Heart right ventricle (tissue), 16 donors: ENCODE data around the gene NCKAP5. TPM values are rescaled to one million over a fixed set of nuclear protein-coding genes. Genes with fewer than 3 reads are reported as not detected.

Source experiments
- ATAC-seq, 8 donors: fragments of 200-7000 bp; cut with Tn5 transposase; one replicate each; pipeline ENCODE4 v1.9.1; 2020; ENCODE audit warnings: mild to moderate bottlenecking in 8 of 8, moderate library complexity in 8 of 8, moderate number of reproducible peaks in 1 of 8
- DNase-seq, 2 donors: peaks; one replicate each; pipeline ENCODE4 v3.0.0-alpha.2; 2020
- H3K27ac ChIP-seq, 10 donors: fragments of 200-600 bp; sonication (generic) in 2 of 10; one replicate each; pipeline versions ENCODE4 v1.5.0 to v1.8.0; 2020 to 2022; ENCODE audit warnings: mild to moderate bottlenecking in 3 of 10
- H3K27me3 ChIP-seq, 7 donors: fragments of 200-600 bp; one replicate each; pipeline ENCODE4 v1.8.0; 2021 to 2022; ENCODE audit warnings: mild to moderate bottlenecking in 2 of 7
- H3K36me3 ChIP-seq, 9 donors: fragments of 200-600 bp; sonication (generic) in 1 of 9; one replicate each; pipeline versions ENCODE4 v1.5.0 to v1.8.0; 2020 to 2022; ENCODE audit warnings: mild to moderate bottlenecking in 2 of 9
- H3K4me1 ChIP-seq, 9 donors: fragments of 200-600 bp; sonication (generic) in 1 of 9; one replicate each; pipeline versions ENCODE4 v1.5.0 to v1.8.0; 2020 to 2022; ENCODE audit warnings: mild to moderate bottlenecking in 4 of 9
- H3K4me3 ChIP-seq, 10 donors: fragments of 200-600 bp; sonication (generic) in 2 of 10; one replicate each; pipeline versions ENCODE4 v1.5.0 to v1.8.0; 2020 to 2022; ENCODE audit warnings: mild to moderate bottlenecking in 7 of 10, moderate library complexity in 2 of 10
- H3K9me3 ChIP-seq, 11 donors: fragments of 200-600 bp in 10 of 11; sonication (generic) in 2 of 11; one replicate each; pipeline versions ENCODE4 v1.5.0 to v1.8.0; 2013 to 2022; ENCODE audit warnings: mild to moderate bottlenecking in 2 of 11, control low read depth in 1 of 11, moderate library complexity in 1 of 11
- CTCF ChIP-seq, 9 donors: fragments of 200-600 bp; sonication (generic) in 2 of 9; IDR thresholded peaks; one replicate each; pipeline versions ENCODE4 v1.5.0 to v1.8.0; 2021 to 2022; ENCODE audit warnings: antibody characterized with exemption in 9 of 9, mild to moderate bottlenecking in 5 of 9, moderate library complexity in 1 of 9
- WGBS, 2 donors: extraction: QIAGEN DNeasy Blood & Tissue Kit; methylation state at CpG; one replicate each; pipeline ENCODE4 v1.1.7; 2013; ENCODE audit warnings: inconsistent platforms in 1 of 2; 5-methylcytosine and 5-hydroxymethylcytosine counted together
- intact Hi-C, 10 donors: fragments of 100-400 bp; cut with DNase I; formaldehyde crosslinking; loops; one replicate each; pipeline versions ENCODE4 v1.11.1 to v1.14.2; 2022
- polyA plus RNA-seq, 2 donors: library from polyadenylated mRNA; stranded (reverse); fragments of 200-250 nt; gene quantifications; one replicate each; pipeline ENCODE4 v1.2.3, GENCODE V29; 2013
- total RNA-seq, 10 donors: library from RNA; stranded (reverse); fragmentation: NEBNext Ultra II Directional in 3 of 10; extraction: Animal tissue kit (Norgen Biotek cat#: 25700) in 3 of 10; gene quantifications; one replicate each; pipeline versions ENCODE4 v1.2.1 to v1.2.4, GENCODE V29; 2021 to 2023
- donor health status: Arrhythmogenic right ventricular cardiomyopathy.
- donor health status: ischemic (EF 13 %, LVEDD 7.1; RV severe dilation, severe dysfunction).
- donor health status: healthy with polysubstance abuse.
- donor health status: DM: no; HTN: yes; CAD: no.
- donor health status: DM: no; HTN: no; CAD: no.
- donor health status: ischemic (EF 25% LVEDD 6.9; RV normal size, moderate dysfunction).
- donor health status: ischemic (EF 25% LVEDD 5.7; RV mildly dilated, moderate dysfunction).
- donor health status: healthy.
- donor health status: DM: yes; HTN: yes; CAD: no.
- donor health status: Ischemic cardiomyopathy.
- donor health status: ischemic (EF 35%, LVEDD 5.7; RV mildly dilated, moderate dysfunction).
- donor health status: nonischemic (EF 11% LVEDD 7.7; RV severe dilation, severe dysfunction).
- donor health status: DM: yes; HTN: yes; CAD: no.
- donor health status: PGD.
- donor health status: ischemic (EF 29% LVEDD 5.4; RV normal size, mild dysfunction).
- donor health status: nonischemic (EF 23%, LVEDD 6.1; RV moderate dilation, normal function).

The NCKAP5 gene
- total and polyA plus RNA-seq, 12 donors, result 0.57 to 11.7 (median 6.2) TPM

- intact Hi-C loops, result no loop called here
- H3K9me3 ChIP-seq, result no peaks in the 10 kb centered on the region
- H3K36me3 ChIP-seq, result no peaks in the 10 kb centered on the region
- DNase-seq, result no peak
- TF ChIP-seq CTCF (IDR thresholded peaks at IDR 0.05), result no peak
- WGBS, 2 donors, result 17 to 25% methylated on average over 4 of the region's 4 CpGs
- H3K27me3 ChIP-seq, result no peaks in the 10 kb centered on the region
- H3K27ac ChIP-seq, result no peak overlapping the region
- no peaks in the 10 kb centered on the region for H3K4me1 ChIP-seq
- H3K4me3 ChIP-seq, result no peak overlapping the region
- no peak for ATAC-seq
Measured at GRCh38 chr2:133063775-133064174, 504.5 kb downstream of the NCKAP5 start.

GRCh38 chr2:133062931-133063665, 505.2 kb downstream of the NCKAP5 start:
- ATAC-seq (no peak), DNase-seq (no peak)
- H3K9me3 ChIP-seq, result no peaks in the 10 kb centered on the region
- no peaks in the 10 kb centered on the region for H3K36me3 ChIP-seq
- WGBS, 2 donors, result 89 to 97% methylated on average over 2 of the region's 2 CpGs
- no peak for TF ChIP-seq CTCF (IDR thresholded peaks at IDR 0.05)
- H3K27me3 ChIP-seq, result no peaks in the 10 kb centered on the region
- intact Hi-C loops, result no loop called here
- H3K4me1 ChIP-seq, result no peaks in the 10 kb centered on the region
- H3K4me3 ChIP-seq, result no peak overlapping the region
- no peak overlapping the region for H3K27ac ChIP-seq

- whole genome bisulfite sequencing, 2 donors, result 78 to 87% methylated on average over 3 of the region's 3 CpGs
- Histone ChIP-seq H3K9me3 (no peaks in the 10 kb centered on the region), H3K4me3 (no peak overlapping the region), H3K27ac (no peak overlapping the region), H3K4me1 (no peaks in the 10 kb centered on the region), H3K36me3 (no peaks in the 10 kb centered on the region), H3K27me3 (no peaks in the 10 kb centered on the region)
- intact Hi-C loops, result no loop called here
- no peak for DNase-seq
- no peak for ATAC-seq
- TF ChIP-seq CTCF (IDR thresholded peaks at IDR 0.05), result no peak
Measured at GRCh38 chr2:133061874-133062593, 506.2 kb downstream of the NCKAP5 start.

GRCh38 chr2:133054297-133054696, 514.0 kb downstream of the NCKAP5 start:
- Histone ChIP-seq H3K27me3 (no peaks in the 10 kb centered on the region), H3K9me3 (no peaks in the 10 kb centered on the region), H3K4me1 (peaks cover 0 to 6% (median 0%) of the 10 kb centered on the region in 9 donors), H3K4me3 (no peak overlapping the region), H3K36me3 (no peaks in the 10 kb centered on the region), H3K27ac (no peak overlapping the region)
- WGBS, 2 donors, result 42 to 43% methylated on average over 3 of the region's 3 CpGs
- TF ChIP-seq CTCF (IDR thresholded peaks at IDR 0.05), result no peak
- intact Hi-C loops, result no loop called here
- DNase-seq (no peak), ATAC-seq (no peak)
